NCI-H1092 (cell line): ENCODE data around the gene AMD1.
"Not testable (repeated sequence)": the region's sequence is repeated elsewhere in the genome, so short reads cannot be mapped to it uniquely, and the experiment has no call there.

Experiments used
- DNase-seq: peaks from one replicate; lab custom pipeline; 2025; lab: John Stamatoyannopoulos, UW

The AMD1 gene

DNA sequence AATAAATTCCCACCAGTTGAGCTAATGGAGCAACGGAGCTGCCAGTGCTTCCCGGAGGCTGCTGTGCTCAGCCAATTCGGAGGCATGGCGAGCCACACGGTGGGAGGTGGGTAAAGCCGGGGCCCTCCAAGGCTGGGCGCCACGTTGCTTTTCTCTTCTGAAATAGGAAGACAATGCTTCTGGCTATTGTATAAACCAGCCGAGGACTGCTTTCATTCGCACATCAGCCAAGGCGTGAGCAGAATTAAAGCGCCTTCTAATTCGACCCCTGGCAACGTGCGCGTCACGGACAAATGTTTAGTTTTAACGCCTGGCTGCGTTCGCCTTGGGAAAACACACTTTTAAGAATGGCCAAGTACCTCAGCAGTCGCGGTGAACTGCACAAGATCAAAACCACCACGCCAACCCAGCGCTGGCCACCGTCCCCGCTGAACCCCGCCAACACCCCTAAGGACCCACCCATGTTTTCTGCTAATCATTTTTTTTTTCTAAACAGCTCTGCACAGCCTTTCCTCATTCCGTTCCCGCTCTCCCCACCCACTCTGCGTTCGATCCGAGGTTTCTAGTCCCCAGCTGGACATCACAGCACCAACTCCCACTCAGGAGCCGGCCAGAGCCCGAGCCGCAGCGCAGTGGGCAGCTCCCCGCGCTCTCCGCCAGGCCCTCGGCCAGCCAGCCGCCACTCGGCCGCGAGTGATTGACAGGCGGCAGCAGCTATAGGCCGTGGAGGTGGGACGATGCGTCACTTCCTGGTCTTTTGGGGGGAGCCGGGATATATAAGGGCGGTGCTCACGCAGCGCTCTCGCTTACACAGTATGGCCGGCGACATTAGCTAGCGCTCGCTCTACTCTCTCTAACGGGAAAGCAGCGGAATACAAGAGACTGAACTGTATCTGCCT, at the start of gene AMD1:
Gene AMD1 (plus strand): TSS at position 805 of the 899 bp plus-strand sequence. CDS start 321 bp downstream, outside the sequence.
- DNase-seq: peak; percentile 94

DNA sequence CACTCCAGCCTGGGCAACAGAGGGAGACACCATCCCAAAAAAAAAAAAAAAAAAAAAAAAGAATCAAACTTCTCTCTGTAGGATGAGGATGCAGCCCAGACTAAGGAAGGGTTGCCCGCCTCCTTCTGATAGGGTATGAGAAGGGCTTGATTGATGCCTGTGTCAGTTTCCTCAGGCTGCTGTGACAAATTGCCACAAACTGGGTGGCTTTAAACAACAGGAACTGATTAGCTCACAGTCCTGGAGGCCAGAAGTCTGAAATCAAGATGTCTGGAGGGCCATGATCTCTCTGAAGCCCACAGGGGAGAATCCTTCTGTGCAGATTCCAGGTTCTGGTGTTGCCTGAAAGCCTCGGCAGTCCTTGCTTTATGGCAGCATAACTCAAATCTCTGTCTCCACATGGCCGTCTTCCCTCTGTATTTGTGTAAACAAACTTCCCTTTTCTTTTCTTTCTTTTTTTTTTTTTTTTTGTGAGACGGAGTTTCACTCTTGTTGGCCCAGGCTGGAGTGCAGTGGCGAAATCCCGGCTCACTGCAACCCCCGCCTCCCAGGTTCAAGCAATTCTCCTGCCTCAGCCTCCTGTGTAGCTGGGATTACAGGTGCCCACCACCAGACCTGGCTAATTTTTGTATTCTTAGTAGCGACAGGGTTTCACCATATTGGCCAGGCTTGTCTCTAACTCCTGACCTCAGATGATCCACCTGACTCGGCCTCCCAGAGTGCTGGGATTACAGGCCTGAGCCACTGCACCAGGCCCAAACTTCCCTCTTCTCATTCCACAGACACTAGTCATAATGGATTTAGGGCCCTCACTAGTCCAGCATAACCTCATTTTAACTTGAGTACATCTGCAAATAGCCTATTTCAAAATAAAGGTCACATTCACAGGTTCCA, 48.1 kb upstream of the AMD1 start:
- DNase-seq: no peak

DNA sequence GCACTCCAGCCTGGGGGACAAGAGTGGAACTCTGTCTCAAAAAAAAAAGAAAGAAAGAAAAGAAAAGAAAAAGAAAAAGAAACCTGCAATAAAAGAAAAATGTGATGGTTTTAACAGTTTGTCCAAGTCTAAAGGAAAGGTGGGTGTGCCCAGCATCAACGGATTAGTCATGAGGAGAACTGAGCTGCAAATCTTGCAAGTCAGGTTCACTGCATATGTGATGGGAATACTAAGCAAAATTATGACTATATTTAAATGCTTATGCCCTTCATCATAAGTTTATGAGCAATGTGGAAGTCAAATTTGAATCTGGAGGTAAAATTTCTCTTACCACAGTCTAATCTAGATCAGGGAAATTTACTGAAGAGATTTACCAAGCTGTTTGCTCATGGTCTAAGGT, 46.2 kb upstream of the AMD1 start:
- no peak for DNase-seq

DNA sequence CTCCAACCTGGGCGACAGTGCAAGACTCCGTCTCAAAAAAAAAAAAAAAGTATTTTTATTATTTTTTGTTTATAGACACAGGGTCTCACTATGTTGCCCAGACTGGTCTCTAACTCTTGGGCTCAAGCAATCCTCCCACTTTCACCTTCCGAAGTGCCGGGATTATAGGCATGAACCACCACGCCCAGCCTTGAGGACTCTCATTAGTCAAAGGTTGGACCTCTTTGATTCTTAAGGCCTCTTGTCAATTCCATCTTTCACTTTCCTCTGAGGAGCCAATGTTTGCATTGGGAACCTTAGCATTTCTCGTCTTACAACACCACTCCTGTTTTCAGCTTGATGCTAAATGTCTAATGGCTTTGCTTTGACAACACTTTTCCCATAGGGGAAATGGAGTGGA, 43.2 kb upstream of the AMD1 start:
- no peak for DNase-seq

DNA sequence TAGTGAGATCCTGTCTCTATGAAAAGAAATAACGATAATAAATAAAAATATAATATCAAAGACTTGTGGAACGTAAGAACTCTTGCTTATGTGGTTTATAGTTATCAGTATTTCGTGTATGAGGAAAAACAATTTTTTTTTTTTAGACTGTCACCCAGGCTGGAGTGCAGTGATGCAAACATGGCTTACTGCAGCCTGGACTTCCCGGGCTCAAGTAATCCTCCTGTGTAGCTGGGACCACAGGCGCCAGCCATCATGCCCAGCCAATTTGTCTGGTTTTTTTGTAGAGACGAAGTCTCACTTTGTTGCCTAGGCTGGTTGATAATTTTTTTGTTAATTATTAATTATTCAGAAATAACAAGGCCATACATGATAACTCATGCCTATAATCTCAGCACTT, 40.8 kb upstream of the AMD1 start:
- DNase-seq: no peak

DNA sequence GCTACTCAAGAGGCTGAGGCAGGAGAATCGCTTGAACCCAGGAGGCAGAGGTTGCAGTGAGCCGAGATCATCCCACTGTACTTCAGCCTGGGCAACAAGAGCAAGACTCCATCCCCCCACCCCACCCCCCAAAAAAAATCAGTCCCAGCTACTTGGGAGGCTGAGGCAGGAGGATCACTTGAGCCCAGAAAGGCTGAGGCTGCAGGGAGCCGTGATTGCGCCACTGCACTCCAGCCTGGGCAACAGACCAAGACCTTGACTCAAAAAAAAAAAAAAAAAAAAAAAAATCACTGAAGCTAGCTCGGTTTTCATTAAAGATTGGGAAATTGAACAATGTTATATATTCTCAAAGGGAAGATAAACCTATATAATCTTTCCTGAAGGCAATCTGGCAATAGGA, 38.8 kb upstream of the AMD1 start:
- not testable (repeated sequence) for DNase-seq

DNA sequence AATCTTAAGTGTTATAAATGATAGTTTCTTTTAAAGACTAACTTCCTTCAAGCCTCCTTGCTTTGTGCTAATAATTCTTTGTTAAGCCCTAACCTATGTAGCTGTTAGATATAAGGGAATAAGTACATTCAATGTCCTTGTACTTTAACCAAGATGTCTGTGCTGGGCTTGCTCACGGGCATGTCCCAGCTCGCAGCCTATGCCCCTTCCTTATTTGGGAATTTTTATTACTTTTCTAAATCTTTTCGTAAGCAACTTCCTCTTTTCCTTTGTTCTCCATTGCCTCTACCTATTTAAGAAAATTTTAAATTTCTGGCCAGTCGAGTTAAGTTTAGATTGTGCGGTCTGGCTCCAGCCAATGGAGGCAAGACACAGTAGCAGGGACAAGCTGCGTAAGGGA, 33.3 kb upstream of the AMD1 start:
- DNase-seq: no peak

DNA sequence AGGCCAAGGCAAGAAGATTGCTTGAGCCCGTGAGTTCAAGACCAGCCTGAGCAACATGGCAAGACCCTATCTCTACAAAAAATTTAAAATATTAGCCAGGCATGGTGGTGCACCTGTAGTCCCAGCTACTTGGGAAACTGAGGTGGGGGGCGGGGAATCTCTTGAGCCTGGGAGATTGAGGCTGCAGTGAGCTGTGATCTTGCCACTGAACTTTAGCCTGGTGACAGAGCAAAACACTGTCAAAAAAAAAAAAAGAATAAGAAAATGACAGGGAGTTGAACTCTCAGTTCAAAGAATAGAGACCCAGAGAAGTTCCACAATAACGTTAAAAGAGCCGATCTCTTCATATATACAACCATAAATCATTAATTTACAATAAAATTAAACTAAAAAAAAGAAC, 24.8 kb upstream of the AMD1 start:
- DNase-seq: no peak

DNA sequence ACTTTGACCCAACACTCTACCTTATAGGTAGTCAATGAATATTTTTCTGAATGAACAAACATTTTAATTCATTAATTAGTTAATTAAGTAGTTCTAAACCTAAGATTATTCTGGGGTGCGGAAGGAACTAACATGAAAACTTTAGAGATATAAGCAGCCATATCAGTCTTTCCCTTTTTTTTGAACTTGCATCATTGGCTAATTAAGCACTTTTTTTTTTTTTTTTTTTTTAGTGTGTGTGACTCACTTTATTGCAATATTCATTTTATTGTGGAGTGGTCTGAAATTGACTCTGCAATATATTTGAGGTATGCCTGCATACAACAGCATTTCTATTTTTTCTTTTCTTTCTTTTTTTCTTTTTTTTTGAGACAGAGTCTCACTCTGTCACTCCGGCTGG, 21.8 kb upstream of the AMD1 start:
- DNase-seq: no peak

DNA sequence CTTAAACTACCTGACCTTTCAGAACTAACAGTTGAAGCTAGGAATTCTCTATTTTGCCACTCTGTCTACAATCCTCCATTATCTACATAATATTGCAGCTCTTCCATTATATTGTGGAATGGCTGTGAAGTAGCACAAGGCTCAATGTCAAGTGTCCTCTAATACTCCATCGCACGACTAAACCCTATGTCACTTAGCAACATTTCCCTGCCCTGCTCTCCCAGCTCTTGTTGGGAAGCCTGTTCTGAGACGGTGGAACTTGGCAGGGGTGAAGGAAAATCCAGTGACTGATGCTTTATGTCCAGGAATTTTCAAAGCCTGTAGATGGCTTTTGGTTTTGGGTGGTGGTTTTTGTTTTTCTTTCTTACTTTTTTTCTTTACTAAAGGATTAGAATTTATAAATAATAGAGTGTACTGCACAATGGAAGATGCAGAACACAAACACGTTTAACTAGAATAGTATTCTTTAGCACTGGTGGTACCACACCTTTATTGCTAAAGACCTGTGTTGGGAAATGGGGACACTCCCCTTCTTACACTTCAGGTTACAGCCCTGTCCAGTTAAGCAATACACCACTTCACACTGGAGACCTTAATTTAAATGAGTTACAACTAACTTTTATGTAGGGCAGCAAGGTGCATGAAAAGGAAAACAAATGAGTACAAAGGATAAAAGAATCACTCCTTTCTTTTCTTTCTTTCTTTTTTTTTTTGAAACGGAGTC, 20.7 kb upstream of the AMD1 start:
- no peak for DNase-seq

DNA sequence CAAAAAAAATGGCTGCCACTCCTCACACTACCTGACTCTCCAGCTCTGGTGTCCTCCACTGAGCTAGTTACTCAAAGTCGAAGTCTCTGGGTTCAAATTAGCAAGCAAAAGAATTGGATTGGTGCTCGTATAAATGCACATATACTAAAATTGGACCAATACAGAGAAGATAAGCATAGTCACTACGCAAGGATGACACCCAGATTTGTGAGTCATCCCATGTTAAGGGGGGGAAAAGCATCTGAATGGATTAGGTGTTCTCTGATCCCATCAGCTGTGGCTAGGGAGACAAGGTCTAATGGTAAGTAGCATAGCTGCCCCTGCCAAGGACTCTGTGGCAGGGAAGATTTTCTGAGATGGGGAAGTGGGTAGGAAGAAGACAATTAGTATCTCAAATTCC, 18.3 kb upstream of the AMD1 start:
- DNase-seq: no peak

DNA sequence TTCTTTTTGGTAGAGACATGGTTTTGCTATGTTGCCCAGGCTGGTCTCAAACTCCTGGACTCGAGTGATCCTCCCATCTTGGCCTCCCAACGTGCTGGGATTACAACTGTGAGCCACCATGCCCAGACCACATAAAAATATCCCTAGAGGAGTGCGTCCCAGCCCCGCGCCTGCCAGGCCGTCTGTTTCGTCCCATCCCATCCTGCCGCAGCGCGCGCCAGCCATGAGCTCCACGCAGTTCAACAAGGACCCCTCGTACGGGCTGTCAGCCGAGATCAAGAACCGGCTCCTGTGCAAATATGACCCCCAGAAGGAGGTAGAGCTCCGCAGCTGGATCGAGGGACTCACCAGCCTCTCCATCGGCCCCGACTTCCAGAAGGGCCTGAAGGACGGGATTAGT, 16.6 kb upstream of the AMD1 start:
- no peak for DNase-seq

DNA sequence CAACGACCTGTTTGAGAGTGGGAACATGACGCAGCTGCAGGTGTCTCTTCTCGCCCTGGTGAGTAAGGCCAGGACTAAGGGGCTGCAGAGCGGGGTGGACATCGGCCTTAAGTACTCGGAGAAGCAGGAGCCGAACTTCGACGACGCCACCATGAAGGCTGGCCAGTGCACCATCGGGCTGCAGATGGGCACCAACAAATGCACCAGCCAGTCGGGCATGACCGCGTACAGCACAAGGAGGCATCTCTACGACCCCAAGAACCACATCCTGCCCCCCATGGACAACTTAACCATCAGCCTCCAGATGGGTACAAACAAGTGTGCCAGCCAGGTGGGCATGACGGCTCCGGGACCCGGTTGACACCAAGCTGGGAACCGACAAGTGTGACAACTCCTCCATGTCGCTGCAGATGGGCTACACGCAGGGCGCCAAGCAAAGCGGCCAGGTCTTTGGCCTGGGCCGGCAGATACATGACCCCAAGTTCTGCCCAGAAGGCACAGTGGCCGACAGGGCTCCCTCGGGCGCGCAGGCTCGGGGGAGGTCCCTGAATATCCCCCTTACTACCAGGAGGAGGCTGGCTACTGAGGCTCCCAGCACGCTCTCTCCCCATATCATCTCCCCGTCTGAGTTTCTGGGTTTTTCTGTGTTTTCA, 15.9 kb upstream of the AMD1 start:
- DNase-seq: no peak

DNA sequence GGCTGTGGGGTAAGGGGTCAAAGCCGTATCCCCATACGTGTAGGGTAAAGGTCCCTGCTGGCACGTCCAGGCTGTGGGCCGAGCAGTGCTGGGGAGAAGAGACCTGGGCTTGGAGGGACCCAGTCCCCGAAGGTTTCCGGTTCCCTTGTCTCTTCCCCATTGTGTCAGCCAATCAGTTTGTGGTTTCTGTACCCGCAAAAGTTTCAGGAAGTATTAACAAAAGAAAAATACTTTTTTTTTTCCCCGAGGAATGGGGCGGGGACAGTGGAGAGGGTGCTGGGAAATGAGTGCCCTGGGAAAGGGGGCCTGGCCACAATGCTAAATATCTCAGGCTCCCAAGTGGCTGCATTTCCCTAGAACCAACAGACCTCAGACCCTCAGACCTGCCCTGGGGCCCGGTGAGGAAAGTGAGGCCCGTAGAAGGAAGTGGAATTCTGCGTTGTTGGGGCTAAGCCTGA, 15.2 kb upstream of the AMD1 start:
- no peak for DNase-seq

DNA sequence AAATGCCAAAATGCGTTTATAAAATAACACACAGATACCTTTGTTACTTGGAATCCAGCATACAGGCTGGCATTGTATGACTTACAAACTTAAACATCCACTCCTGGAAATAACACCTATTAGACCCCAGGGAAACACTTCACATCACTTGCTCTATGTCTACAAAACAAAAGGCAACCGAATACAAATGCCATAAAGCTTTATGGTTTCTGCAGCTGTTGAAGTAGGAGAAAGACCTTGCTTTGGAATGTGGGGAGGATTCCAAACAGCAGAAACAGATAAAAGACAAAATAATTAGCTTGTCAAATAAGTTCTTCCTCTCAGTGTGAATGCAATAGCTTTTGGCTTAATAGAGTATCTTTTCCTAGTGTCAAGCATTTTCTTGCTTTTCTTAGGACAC, 9.8 kb upstream of the AMD1 start:
- no peak for DNase-seq

DNA sequence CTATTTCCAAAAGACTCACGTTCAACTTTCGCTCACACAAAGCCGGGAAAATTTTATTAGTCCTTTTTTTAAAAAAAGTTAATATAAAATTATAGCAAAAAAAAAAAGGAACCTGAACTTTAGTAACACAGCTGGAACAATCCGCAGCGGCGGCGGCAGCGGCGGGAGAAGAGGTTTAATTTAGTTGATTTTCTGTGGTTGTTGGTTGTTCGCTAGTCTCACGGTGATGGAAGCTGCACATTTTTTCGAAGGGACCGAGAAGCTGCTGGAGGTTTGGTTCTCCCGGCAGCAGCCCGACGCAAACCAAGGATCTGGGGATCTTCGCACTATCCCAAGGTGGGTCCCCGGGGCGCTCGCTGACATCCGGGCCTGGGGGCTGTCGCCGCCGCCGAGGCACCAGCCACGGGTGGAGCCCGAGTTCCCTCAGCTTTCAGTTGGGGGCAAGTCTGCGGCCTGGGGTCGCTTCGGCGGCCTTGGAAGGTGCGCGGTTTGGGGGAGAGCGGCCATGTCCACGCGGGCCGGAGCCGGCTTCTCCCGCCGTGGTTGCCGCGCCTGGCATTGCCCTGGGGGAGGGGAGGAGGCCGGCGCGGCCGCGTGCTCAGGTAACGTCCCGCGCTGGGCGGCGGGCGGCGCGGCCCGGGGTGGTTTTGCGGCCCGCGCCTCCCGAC, 429 bp downstream of the AMD1 start:
- DNase-seq: peak; percentile 4

DNA sequence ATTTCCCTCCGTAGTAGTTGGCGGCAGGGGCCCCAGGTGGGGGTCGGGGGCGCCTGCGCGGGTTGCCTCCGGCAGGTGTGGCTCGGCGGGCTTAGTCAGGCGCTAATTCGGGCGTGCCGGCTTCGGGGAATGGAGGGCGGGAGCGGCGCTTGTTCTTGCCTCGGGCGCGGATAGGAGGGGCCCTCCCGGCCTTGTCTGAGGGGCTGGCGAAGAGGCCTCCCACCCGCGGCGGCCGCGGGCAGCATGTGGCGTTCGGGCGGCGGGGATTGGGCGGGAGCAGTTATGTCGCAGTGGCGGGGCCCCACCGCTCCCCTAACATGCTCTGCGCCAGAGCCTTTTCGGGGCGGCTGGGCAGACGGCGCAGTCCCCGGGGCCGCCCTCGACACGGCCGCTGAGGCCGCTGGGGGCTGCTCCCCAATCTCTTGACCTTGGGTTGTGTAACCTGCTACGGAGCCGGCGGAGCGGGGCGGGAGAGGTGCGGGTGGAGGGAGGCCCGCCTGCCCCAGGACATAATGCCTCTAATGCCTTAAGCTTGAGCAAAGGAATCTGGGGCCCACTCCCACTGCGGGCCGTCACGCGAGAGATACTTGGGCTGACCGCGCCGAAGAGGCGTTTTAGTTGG, 1.1 kb downstream of the AMD1 start:
- no peak for DNase-seq

DNA sequence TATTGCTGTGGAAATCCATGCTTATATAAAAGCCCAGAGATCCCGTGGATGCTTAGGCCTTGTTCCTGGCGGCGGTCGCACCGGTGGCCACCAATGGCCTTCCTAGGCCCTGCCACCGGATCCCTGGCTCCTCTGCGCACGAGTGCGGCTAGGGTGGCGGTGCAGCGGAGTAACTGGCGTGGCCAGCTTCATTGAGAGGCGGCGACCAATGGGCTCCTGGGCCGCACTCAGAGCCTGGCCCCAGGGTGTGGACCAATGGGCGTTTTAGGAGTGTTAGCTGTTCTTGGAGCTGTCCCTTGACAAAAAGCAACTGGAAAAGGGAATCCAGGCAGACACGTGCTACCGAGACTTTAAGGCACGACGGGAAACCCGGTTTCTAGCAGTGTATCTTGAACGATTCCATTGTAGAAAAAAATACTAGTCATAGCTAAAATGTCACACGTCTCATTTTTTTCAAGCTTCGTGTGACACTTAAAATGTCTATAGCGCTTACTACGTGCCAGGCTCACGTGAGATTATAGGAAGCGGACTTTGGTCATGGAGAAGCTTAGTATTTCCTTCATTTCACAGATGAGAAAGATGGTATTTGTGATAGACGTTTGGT, 1.7 kb downstream of the AMD1 start:
- peak; percentile 16 for DNase-seq

DNA sequence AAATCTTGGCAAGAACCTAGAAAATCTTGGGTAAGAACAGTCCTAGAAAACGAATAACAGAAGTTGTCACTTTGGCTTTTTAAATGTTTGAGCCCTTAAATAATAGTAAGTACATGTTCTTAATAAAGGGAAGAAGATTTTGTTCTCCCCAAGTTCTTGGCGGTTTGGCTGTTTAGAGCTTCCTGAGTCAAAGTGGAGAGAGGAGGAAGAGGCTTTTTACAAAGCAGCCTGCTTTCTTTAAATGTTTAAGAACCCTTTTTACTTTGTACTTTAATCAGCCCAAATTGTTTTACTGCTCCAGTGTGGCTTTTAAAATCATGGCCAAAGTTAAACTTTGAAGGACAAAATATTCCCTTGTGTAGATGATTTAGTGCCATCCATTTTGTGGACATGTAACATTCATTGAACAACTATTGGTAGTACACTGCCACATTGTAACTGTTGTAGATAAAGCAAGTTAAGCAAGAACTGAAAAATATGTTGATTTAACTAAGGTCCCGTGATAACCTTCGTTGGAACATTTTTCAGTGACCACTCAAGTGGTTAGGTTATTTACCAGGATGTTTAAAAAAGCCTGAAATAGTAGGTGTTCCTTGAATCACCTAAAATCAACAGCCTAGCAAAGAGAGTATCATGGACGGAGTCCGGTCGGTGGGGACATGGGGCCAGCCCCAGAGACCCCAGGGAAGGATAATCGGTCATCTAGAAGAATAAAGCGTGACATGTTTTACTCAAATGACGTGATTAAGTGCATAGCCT, 2.4 kb downstream of the AMD1 start:
- DNase-seq: no peak

DNA sequence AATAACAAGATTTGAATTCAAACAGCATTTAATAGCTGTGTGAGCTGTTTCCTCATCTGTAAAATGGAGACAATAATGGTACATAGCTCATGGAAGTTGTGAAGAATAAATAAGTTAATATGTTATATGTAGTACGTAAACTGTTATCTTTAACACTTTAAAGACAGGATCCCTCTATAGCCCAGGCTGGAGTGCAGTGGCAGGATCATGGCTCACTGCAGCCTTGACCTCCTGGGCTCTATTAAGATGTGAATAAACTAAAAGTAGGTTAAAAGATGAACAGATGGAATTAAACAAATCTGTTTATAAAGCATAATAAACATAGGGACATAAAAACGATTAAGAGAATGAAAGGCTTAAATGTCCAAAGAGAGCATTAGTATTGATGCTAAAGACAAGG, 3.0 kb downstream of the AMD1 start:
- DNase-seq: no peak
